Aorta (tissue), 5 donors: ENCODE results near the gene UGT2A2. TPM values are rescaled to one million over a fixed set of nuclear protein-coding genes. Genes with fewer than 3 reads are reported as not detected.

Experiments used
- ATAC-seq: fragments of 200-7000 bp; cut with Tn5 transposase; one replicate; pipeline ENCODE4 v1.9.1; 2022; ENCODE audit warnings: moderate library complexity; ENCODE audit not compliant: low FRiP score
- DNase-seq, 2 donors: peaks; one replicate each; pipeline ENCODE4 v3.0.0-alpha.2; 2020
- H3K27ac ChIP-seq, 2 donors: one replicate each; pipeline ENCODE4 v1.5.1; 2013; ENCODE audit warnings: low read length in 2 of 2, mild to moderate bottlenecking in 2 of 2, moderate library complexity in 2 of 2, control low read depth in 1 of 2, inconsistent platforms in 1 of 2, low read depth in 1 of 2
- H3K27me3 ChIP-seq, 2 donors: one replicate each; pipeline ENCODE4 v1.6.1; 2013; ENCODE audit warnings: control low read depth in 1 of 2, low read length in 1 of 2, mild to moderate bottlenecking in 1 of 2, moderate library complexity in 1 of 2; ENCODE audit not compliant: insufficient read depth in 2 of 2, control insufficient read depth in 1 of 2
- H3K36me3 ChIP-seq, 2 donors: one replicate each; pipeline ENCODE4 v1.6.1; 2013; ENCODE audit warnings: control low read depth in 1 of 2, low read length in 1 of 2, mild to moderate bottlenecking in 1 of 2; ENCODE audit not compliant: insufficient read depth in 2 of 2, control insufficient read depth in 1 of 2
- H3K4me1 ChIP-seq, 2 donors: one replicate each; pipeline ENCODE4 v1.6.1; 2013; ENCODE audit warnings: low read length in 2 of 2, control low read depth in 1 of 2, mild to moderate bottlenecking in 1 of 2, moderate library complexity in 1 of 2; ENCODE audit not compliant: insufficient read depth in 2 of 2, control insufficient read depth in 1 of 2
- H3K4me3 ChIP-seq, 2 donors: one replicate each; pipeline ENCODE4 v1.5.1; 2013; ENCODE audit warnings: low read length in 2 of 2, control low read depth in 1 of 2, mild to moderate bottlenecking in 1 of 2
- H3K9me3 ChIP-seq: one replicate; pipeline ENCODE4 v1.6.1; 2013; ENCODE audit warnings: mild to moderate bottlenecking, low read length; ENCODE audit not compliant: control insufficient read depth
- WGBS, 2 donors: extraction: QIAGEN DNeasy Blood & Tissue Kit; methylation state at CpG; one replicate each; pipeline ENCODE4 v1.1.7; 2013; 5-methylcytosine and 5-hydroxymethylcytosine counted together
- intact Hi-C, 2 donors: fragments of 100-400 bp; cut with DNase I; formaldehyde crosslinking; loops; one replicate each; pipeline versions ENCODE4 v1.14.2 to v1.15.0; 2022
- polyA plus RNA-seq, 2 donors: library from polyadenylated mRNA; stranded (reverse); fragments of 200-250 nt; gene quantifications; one replicate each; pipeline ENCODE4 v1.2.3, GENCODE V29; 2013
- total RNA-seq, 2 donors: library from RNA; stranded (reverse); fragmentation: NEBNext Ultra II Directional; extraction: Animal tissue kit (Norgen Biotek cat#: 25700); gene quantifications; one replicate each; pipeline ENCODE4 v1.2.1, GENCODE V29; 2021
- donor health status: healthy with polysubstance abuse.
- donor health status: Bipolar disorder and iron deficiency.
- donor health status: DM: no; HTN: no; CAD: no.
- donor health status: DM: no; HTN: no; CAD: no.
- donor health status: DM: yes; HTN: yes; CAD: no.

Gene UGT2A2
- total and polyA plus RNA-seq, 4 donors, result not detected

GRCh38 chr4:69649629-69650028 lies 10.2 kb upstream of the UGT2A2 start:
- H3K27me3 ChIP-seq, result no peaks in the 10 kb centered on the region
- H3K36me3 ChIP-seq, result no peaks in the 10 kb centered on the region
- H3K4me1 ChIP-seq, result no peaks in the 10 kb centered on the region
- intact Hi-C loops, result no loop called here
- no peak overlapping the region for H3K4me3 ChIP-seq
- no peaks in the 10 kb centered on the region for H3K9me3 ChIP-seq
- 43 to 51% methylated on average over 2 of the region's 2 CpGs for WGBS, 2 donors
- DNase-seq (no peak), ATAC-seq (no peak)
- no peak overlapping the region for H3K27ac ChIP-seq

GRCh38 chr4:69649207-69649606 lies 9.8 kb upstream of the UGT2A2 start:
- ATAC-seq, result no peak
- no peak overlapping the region for H3K4me3 ChIP-seq
- no peaks in the 10 kb centered on the region for H3K36me3 ChIP-seq
- H3K9me3 ChIP-seq, result no peaks in the 10 kb centered on the region
- no peaks in the 10 kb centered on the region for H3K27me3 ChIP-seq
- intact Hi-C loops, result no loop called here
- no peak overlapping the region for H3K27ac ChIP-seq
- WGBS, 2 donors, result 29 to 31% methylated on average over 1 of the region's 1 CpG
- no peaks in the 10 kb centered on the region for H3K4me1 ChIP-seq
- no peak for DNase-seq

- no peak for DNase-seq
- no peak for ATAC-seq
- Histone ChIP-seq H3K9me3 (no peaks in the 10 kb centered on the region), H3K4me1 (no peaks in the 10 kb centered on the region), H3K4me3 (no peak overlapping the region), H3K27ac (no peak overlapping the region), H3K27me3 (no peaks in the 10 kb centered on the region), H3K36me3 (no peaks in the 10 kb centered on the region)
- 82 to 85% methylated on average over 2 of the region's 2 CpGs for WGBS, 2 donors
- intact Hi-C loops, result no loop called here
Observed at GRCh38 chr4:69642961-69643360, 3.5 kb upstream of the UGT2A2 start.

- Histone ChIP-seq H3K27me3 (no peaks in the 10 kb centered on the region), H3K4me1 (no peaks in the 10 kb centered on the region), H3K27ac (no peak overlapping the region), H3K4me3 (no peak overlapping the region), H3K9me3 (no peaks in the 10 kb centered on the region), H3K36me3 (no peaks in the 10 kb centered on the region)
- ATAC-seq (no peak), DNase-seq (no peak)
- 72 to 93% methylated on average over 2 of the region's 2 CpGs for WGBS, 2 donors
- intact Hi-C loops, result no loop called here
Observed at GRCh38 chr4:69640289-69640688, 847 bp upstream of the UGT2A2 start.

GRCh38 chr4:69617083-69617694 lies 22.3 kb downstream of the UGT2A2 start:
- 61% methylated on average over 6 of the region's 6 CpGs for WGBS, 2 donors
- no peak overlapping the region for H3K27ac ChIP-seq
- H3K4me1 ChIP-seq, result no peaks in the 10 kb centered on the region
- H3K36me3 ChIP-seq, result no peaks in the 10 kb centered on the region
- no peaks in the 10 kb centered on the region for H3K27me3 ChIP-seq
- no peaks in the 10 kb centered on the region for H3K9me3 ChIP-seq
- DNase-seq, result no peak
- ATAC-seq, result no peak
- no peak overlapping the region for H3K4me3 ChIP-seq
- intact Hi-C loops, result no loop called here

GRCh38 chr4:69610484-69610883 lies 29.0 kb downstream of the UGT2A2 start:
- DNase-seq (no peak), ATAC-seq (no peak)
- H3K9me3 ChIP-seq, result no peaks in the 10 kb centered on the region
- no peak overlapping the region for H3K27ac ChIP-seq
- no peaks in the 10 kb centered on the region for H3K27me3 ChIP-seq
- intact Hi-C loops, result no loop called here
- no peaks in the 10 kb centered on the region for H3K4me1 ChIP-seq
- 5 to 16% methylated on average over 1 of the region's 1 CpG for WGBS, 2 donors
- no peak overlapping the region for H3K4me3 ChIP-seq
- H3K36me3 ChIP-seq, result no peaks in the 10 kb centered on the region

- no peaks in the 10 kb centered on the region for H3K27me3 ChIP-seq
- DNase-seq (no peak), ATAC-seq (no peak)
- no peak overlapping the region for H3K4me3 ChIP-seq
- WGBS, 2 donors, result 55 to 77% methylated on average over 4 of the region's 4 CpGs
- no peaks in the 10 kb centered on the region for H3K9me3 ChIP-seq
- intact Hi-C loops, result no loop called here
- no peak overlapping the region for H3K27ac ChIP-seq
- no peaks in the 10 kb centered on the region for H3K36me3 ChIP-seq
- H3K4me1 ChIP-seq, result no peaks in the 10 kb centered on the region
Observed at GRCh38 chr4:69601065-69601464, 38.4 kb downstream of the UGT2A2 start.

- H3K4me1 ChIP-seq, result no peaks in the 10 kb centered on the region
- DNase-seq, result no peak
- no peaks in the 10 kb centered on the region for H3K9me3 ChIP-seq
- WGBS, 2 donors, result 61 to 73% methylated on average over 2 of the region's 2 CpGs
- H3K27me3 ChIP-seq, result no peaks in the 10 kb centered on the region
- H3K36me3 ChIP-seq, result no peaks in the 10 kb centered on the region
- ATAC-seq, result no peak
- H3K27ac ChIP-seq, result no peak overlapping the region
- intact Hi-C loops, result no loop called here
- no peak overlapping the region for H3K4me3 ChIP-seq
Observed at GRCh38 chr4:69600013-69600412, 39.4 kb downstream of the UGT2A2 start.

GRCh38 chr4:69594382-69594781 lies 45.1 kb downstream of the UGT2A2 start:
- 54 to 57% methylated on average over 4 of the region's 4 CpGs for WGBS, 2 donors
- no peaks in the 10 kb centered on the region for H3K4me1 ChIP-seq
- no peak overlapping the region for H3K27ac ChIP-seq
- intact Hi-C loops, result no loop called here
- H3K9me3 ChIP-seq, result no peaks in the 10 kb centered on the region
- H3K27me3 ChIP-seq, result no peaks in the 10 kb centered on the region
- ATAC-seq, result no peak
- no peak overlapping the region for H3K4me3 ChIP-seq
- DNase-seq, result no peak
- H3K36me3 ChIP-seq, result no peaks in the 10 kb centered on the region
